ENCODE results near the gene GSTA2. TPM values are rescaled to one million over a fixed set of nuclear protein-coding genes. Genes with fewer than 3 reads are reported as not detected.

The GSTA2 gene
- total and polyA plus RNA-seq, 2 of the 13 experiments (the other 11 are each of a cell fraction or from before 2014, with no cell fraction given) = 0.75 to 13.7 TPM

DNA sequence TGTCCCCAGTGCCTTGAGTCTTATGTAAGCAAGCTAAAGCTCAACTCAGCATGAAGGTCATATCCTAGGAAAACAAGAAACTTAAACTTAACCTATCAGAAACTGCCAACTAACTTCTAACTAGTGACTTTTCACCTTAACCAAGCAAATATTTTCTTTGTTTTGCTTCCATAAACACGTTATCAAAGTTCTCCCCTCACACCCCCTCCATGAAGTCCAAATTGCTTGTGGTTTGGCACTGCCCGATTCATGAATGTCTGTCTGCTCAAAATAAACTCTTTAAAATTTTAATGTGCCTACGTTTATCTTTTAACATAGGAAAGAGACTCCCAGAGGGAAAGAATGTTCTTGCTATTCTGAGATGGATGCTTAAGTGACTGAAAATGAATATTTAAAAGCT is 34.9 kb downstream of the GSTA2 start (continued):
- TF ChIP-seq, protein P1, sequence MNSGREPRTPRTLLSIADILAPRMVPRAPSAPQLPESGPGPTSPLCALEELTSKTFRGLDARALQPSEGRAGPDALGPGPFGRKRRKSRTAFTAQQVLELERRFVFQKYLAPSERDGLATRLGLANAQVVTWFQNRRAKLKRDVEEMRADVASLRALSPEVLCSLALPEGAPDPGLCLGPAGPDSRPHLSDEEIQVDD (CRISPR knock-in tag; IDR thresholded peaks at IDR 0.05; ENCODE audit: borderline replicate concordance) = no peak
- TF ChIP-seq, protein P2, sequence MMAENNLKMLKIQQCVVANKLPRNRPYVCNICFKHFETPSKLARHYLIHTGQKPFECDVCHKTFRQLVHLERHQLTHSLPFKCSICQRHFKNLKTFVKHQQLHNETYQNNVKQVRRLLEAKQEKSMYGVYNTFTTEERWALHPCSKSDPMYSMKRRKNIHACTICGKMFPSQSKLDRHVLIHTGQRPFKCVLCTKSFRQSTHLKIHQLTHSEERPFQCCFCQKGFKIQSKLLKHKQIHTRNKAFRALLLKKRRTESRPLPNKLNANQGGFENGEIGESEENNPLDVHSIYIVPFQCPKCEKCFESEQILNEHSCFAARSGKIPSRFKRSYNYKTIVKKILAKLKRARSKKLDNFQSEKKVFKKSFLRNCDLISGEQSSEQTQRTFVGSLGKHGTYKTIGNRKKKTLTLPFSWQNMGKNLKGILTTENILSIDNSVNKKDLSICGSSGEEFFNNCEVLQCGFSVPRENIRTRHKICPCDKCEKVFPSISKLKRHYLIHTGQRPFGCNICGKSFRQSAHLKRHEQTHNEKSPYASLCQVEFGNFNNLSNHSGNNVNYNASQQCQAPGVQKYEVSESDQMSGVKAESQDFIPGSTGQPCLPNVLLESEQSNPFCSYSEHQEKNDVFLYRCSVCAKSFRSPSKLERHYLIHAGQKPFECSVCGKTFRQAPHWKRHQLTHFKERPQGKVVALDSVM (CRISPR knock-in tag; IDR thresholded peaks at IDR 0.05) = no peak
- TF ChIP-seq JUN (CRISPR knock-in tag; IDR thresholded peaks at IDR 0.05) = no peak
- TF ChIP-seq, protein P3, sequence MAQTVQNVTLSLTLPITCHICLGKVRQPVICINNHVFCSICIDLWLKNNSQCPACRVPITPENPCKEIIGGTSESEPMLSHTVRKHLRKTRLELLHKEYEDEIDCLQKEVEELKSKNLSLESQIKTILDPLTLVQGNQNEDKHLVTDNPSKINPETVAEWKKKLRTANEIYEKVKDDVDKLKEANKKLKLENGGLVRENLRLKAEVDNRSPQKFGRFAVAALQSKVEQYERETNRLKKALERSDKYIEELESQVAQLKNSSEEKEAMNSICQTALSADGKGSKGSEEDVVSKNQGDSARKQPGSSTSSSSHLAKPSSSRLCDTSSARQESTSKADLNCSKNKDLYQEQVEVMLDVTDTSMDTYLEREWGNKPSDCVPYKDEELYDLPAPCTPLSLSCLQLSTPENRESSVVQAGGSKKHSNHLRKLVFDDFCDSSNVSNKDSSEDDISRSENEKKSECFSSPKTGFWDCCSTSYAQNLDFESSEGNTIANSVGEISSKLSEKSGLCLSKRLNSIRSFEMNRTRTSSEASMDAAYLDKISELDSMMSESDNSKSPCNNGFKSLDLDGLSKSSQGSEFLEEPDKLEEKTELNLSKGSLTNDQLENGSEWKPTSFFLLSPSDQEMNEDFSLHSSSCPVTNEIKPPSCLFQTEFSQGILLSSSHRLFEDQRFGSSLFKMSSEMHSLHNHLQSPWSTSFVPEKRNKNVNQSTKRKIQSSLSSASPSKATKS (CRISPR knock-in tag; IDR thresholded peaks at IDR 0.05) = no peak
- TF ChIP-seq, protein P4, sequence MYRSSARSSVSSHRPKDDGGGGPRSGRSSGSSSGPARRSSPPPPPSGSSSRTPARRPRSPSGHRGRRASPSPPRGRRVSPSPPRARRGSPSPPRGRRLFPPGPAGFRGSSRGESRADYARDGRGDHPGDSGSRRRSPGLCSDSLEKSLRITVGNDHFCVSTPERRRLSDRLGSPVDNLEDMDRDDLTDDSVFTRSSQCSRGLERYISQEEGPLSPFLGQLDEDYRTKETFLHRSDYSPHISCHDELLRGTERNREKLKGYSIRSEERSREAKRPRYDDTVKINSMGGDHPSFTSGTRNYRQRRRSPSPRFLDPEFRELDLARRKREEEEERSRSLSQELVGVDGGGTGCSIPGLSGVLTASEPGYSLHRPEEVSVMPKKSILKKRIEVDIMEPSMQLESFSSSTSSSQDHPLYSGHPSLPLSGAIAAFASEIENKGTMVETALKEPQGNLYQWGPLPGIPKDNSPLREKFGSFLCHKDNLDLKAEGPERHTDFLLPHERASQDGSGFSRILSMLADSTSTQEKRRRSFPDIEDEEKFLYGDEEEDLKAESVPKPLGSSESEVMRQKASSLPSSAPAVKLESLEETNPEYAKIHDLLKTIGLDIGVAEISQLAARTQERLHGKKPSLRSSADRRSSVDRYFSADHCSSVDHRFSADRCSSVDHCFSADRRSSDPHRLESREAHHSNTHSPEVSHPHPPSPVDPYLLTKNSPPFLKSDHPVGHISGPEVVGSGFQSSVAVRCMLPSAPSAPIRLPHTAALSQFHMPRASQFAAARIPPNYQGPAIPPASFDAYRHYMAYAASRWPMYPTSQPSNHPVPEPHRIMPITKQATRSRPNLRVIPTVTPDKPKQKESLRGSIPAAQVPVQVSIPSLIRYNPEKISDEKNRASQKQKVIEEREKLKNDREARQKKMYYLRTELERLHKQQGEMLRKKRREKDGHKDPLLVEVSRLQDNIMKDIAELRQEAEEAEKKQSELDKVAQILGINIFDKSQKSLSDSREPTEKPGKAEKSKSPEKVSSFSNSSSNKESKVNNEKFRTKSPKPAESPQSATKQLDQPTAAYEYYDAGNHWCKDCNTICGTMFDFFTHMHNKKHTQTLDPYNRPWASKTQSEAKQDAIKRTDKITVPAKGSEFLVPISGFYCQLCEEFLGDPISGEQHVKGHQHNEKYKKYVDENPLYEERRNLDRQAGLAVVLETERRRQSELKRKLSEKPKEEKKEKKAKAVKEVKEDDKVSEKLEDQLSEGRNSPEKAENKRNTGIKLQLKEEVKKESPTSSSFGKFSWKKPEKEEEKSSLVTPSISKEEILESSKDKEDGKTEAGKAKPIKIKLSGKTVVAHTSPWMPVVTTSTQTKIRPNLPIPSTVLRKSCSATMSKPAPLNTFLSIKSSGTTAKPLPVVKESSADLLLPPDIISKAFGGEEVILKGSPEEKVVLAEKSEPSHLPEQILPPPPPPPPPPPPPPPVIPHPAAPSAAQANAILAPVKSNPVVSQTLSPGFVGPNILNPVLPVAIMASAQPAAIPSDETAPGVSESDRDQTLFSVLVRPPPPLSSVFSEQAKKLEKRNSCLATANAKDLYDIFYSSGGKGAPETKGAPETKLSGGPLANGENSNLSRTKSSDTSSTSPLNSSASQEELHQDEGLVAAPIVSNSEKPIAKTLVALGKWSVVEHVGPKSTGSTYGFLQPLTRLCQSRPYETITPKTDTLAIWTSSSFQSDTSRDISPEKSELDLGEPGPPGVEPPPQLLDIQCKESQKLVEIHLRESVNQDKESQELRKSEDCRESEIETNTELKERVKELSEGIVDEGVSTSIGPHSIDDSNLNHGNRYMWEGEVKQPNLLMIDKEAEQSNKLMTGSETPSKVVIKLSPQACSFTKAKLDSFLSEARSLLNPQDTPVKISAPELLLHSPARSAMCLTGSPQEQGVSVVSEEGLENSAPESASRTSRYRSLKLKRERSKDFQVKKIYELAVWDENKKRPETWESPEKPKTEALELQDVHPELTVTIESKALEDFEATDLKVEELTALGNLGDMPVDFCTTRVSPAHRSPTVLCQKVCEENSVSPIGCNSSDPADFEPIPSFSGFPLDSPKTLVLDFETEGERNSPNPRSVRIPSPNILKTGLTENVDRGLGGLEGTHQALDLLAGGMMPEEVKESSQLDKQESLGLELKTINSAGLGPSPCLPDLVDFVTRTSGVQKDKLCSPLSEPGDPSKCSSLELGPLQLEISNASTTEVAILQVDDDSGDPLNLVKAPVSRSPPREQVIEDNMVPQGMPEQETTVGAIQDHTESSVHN (CRISPR knock-in tag; IDR thresholded peaks at IDR 0.05) = no peak
- no peak for TF ChIP-seq TRIM24 (CRISPR knock-in tag; IDR thresholded peaks at IDR 0.05)
- TF ChIP-seq, protein P5, sequence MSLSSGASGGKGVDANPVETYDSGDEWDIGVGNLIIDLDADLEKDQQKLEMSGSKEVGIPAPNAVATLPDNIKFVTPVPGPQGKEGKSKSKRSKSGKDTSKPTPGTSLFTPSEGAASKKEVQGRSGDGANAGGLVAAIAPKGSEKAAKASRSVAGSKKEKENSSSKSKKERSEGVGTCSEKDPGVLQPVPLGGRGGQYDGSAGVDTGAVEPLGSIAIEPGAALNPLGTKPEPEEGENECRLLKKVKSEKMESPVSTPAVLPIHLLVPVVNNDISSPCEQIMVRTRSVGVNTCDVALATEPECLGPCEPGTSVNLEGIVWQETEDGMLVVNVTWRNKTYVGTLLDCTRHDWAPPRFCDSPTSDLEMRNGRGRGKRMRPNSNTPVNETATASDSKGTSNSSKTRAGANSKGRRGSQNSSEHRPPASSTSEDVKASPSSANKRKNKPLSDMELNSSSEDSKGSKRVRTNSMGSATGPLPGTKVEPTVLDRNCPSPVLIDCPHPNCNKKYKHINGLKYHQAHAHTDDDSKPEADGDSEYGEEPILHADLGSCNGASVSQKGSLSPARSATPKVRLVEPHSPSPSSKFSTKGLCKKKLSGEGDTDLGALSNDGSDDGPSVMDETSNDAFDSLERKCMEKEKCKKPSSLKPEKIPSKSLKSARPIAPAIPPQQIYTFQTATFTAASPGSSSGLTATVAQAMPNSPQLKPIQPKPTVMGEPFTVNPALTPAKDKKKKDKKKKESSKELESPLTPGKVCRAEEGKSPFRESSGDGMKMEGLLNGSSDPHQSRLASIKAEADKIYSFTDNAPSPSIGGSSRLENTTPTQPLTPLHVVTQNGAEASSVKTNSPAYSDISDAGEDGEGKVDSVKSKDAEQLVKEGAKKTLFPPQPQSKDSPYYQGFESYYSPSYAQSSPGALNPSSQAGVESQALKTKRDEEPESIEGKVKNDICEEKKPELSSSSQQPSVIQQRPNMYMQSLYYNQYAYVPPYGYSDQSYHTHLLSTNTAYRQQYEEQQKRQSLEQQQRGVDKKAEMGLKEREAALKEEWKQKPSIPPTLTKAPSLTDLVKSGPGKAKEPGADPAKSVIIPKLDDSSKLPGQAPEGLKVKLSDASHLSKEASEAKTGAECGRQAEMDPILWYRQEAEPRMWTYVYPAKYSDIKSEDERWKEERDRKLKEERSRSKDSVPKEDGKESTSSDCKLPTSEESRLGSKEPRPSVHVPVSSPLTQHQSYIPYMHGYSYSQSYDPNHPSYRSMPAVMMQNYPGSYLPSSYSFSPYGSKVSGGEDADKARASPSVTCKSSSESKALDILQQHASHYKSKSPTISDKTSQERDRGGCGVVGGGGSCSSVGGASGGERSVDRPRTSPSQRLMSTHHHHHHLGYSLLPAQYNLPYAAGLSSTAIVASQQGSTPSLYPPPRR (CRISPR knock-in tag; IDR thresholded peaks at IDR 0.05; ENCODE audit: borderline replicate concordance) = no peak
